ENCODE data around the gene TMEM132D. TPM values are rescaled to one million over a fixed set of nuclear protein-coding genes. Genes with fewer than 3 reads are reported as not detected.

Gene TMEM132D
- total and polyA plus RNA-seq, 4 donors = 0.01 to 0.14 (median 0.08) TPM

DNA sequence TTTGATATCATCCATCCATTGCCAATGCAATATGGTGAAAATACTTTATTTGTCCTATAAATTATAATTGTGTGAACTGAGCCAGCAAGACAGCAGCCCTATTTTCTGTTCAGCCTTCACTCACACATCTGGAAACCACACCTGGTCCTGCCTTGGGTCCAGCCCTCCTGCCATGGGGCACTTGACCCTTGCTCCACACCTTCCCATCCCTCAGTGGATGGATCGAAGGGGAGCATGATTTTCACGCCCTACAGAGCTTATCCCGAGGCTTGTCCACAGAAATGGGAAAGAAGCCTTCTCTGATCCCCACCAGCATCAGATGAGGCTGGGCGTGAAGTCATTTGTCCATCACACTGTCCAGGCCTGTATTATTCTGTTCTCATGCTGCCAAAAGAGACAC, 10.1 kb downstream of the TMEM132D start:
- DNase-seq (ENCODE audit: low spot score) = no peak
- no peak overlapping the region for H3K4me3 ChIP-seq (ENCODE audit: low read depth in 1 of 3, low read length in 3 of 3)
- no peak overlapping the region for H3K9ac ChIP-seq (ENCODE audit: low read depth in 1 of 2, low read length in 2 of 2)
- H3K27ac ChIP-seq (ENCODE audit: low read depth in 1 of 2, low read length in 2 of 2) = no peak overlapping the region
- H3K4me1 ChIP-seq (ENCODE audit: control insufficient read depth in 4 of 4, insufficient read depth in 4 of 4, low read length in 3 of 4) = no peaks in the 10 kb centered on the region
- no peaks in the 10 kb centered on the region for H3K9me3 ChIP-seq (ENCODE audit: control insufficient read depth in 4 of 4, low read length in 3 of 4)
- 78% methylated on average over 4 of the region's 4 CpGs for WGBS
- TF ChIP-seq JUND (IDR thresholded peaks at IDR 0.05) = no peak
- TF ChIP-seq, protein P1, sequence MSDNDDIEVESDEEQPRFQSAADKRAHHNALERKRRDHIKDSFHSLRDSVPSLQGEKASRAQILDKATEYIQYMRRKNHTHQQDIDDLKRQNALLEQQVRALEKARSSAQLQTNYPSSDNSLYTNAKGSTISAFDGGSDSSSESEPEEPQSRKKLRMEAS (IDR thresholded peaks at IDR 0.05) = no peak
- TF ChIP-seq, protein P2, sequence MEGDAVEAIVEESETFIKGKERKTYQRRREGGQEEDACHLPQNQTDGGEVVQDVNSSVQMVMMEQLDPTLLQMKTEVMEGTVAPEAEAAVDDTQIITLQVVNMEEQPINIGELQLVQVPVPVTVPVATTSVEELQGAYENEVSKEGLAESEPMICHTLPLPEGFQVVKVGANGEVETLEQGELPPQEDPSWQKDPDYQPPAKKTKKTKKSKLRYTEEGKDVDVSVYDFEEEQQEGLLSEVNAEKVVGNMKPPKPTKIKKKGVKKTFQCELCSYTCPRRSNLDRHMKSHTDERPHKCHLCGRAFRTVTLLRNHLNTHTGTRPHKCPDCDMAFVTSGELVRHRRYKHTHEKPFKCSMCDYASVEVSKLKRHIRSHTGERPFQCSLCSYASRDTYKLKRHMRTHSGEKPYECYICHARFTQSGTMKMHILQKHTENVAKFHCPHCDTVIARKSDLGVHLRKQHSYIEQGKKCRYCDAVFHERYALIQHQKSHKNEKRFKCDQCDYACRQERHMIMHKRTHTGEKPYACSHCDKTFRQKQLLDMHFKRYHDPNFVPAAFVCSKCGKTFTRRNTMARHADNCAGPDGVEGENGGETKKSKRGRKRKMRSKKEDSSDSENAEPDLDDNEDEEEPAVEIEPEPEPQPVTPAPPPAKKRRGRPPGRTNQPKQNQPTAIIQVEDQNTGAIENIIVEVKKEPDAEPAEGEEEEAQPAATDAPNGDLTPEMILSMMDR (IDR thresholded peaks at IDR 0.05; ENCODE audit: low read depth, low read length, missing input control) = no peak
- no peak for TF ChIP-seq FOXA1 (IDR thresholded peaks at IDR 0.05)
- TF ChIP-seq REST (IDR thresholded peaks at IDR 0.05) = no peak
- no peak for TF ChIP-seq TAF1 (conservative IDR thresholded peaks at IDR 0.05)
- no peak for TF ChIP-seq FOXA2 (IDR thresholded peaks at IDR 0.05)
- TF ChIP-seq SP1 (IDR thresholded peaks at IDR 0.05) = no peak
- no peak for TF ChIP-seq RXRA (IDR thresholded peaks at IDR 0.05)
- TF ChIP-seq HNF4G (IDR thresholded peaks at IDR 0.05) = no peak
- TF ChIP-seq NR2F2 (IDR thresholded peaks at IDR 0.05) = no peak
- no peaks in the 10 kb centered on the region for H3K27me3 ChIP-seq (ENCODE audit: control insufficient read depth in 4 of 4, insufficient read depth in 4 of 4, low read length in 3 of 4)
- no peaks in the 10 kb centered on the region for H3K36me3 ChIP-seq (ENCODE audit: control insufficient read depth in 4 of 4, insufficient read depth in 3 of 4, low read depth in 1 of 4, low read length in 3 of 4)

DNA sequence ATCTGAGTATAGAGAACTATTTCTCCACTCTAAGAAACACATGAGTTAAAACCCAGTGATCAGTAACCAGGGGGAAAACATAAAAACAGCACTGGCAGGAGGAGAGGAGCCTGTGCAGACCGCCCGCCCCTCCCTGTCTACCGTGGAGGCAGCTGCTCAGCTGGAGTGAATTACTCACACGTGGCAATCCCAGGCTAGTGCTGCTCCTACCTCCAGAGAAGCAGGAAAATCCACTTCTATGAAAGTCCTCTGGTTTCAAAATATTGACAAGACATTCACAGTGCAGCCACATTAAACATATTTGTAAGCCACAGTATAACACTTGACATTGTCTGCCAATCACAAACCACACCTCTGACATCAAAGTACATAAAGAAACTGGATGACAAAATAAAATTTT, 16.7 kb downstream of the TMEM132D start:
- H3K36me3 ChIP-seq (ENCODE audit: control insufficient read depth in 4 of 4, insufficient read depth in 3 of 4, low read depth in 1 of 4, low read length in 3 of 4) = no peaks in the 10 kb centered on the region
- no peak overlapping the region for H3K4me3 ChIP-seq (ENCODE audit: low read depth in 1 of 3, low read length in 3 of 3)
- H3K9me3 ChIP-seq (ENCODE audit: control insufficient read depth in 4 of 4, low read length in 3 of 4) = no peaks in the 10 kb centered on the region
- no peak overlapping the region for H3K9ac ChIP-seq (ENCODE audit: low read depth in 1 of 2, low read length in 2 of 2)
- no peak for DNase-seq (ENCODE audit: low spot score)
- no peak for TF ChIP-seq JUND (IDR thresholded peaks at IDR 0.05)
- TF ChIP-seq RAD21 (IDR thresholded peaks at IDR 0.05) = no peak
- TF ChIP-seq HNF4A (conservative IDR thresholded peaks at IDR 0.05) = no peak
- no peak for TF ChIP-seq FOXA1 (IDR thresholded peaks at IDR 0.05)
- TF ChIP-seq NR2F2 (IDR thresholded peaks at IDR 0.05) = no peak
- no peak for TF ChIP-seq HNF4G (IDR thresholded peaks at IDR 0.05)
- TF ChIP-seq, protein P3, sequence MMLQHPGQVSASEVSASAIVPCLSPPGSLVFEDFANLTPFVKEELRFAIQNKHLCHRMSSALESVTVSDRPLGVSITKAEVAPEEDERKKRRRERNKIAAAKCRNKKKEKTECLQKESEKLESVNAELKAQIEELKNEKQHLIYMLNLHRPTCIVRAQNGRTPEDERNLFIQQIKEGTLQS (IDR thresholded peaks at IDR 0.05) = no peak
- TF ChIP-seq GABPA (IDR thresholded peaks at IDR 0.05 in 1 of 2, conservative IDR thresholded peaks at IDR 0.05 in 1 of 2) = no peak
- no peak for TF ChIP-seq FOXA2 (IDR thresholded peaks at IDR 0.05)
- TF ChIP-seq, protein P1 (IDR thresholded peaks at IDR 0.05) = no peak
- 26% methylated on average over 4 of the region's 4 CpGs for WGBS
- no peaks in the 10 kb centered on the region for H3K27me3 ChIP-seq (ENCODE audit: control insufficient read depth in 4 of 4, insufficient read depth in 4 of 4, low read length in 3 of 4)
- no peaks in the 10 kb centered on the region for H3K4me1 ChIP-seq (ENCODE audit: control insufficient read depth in 4 of 4, insufficient read depth in 4 of 4, low read length in 3 of 4)
- H3K27ac ChIP-seq (ENCODE audit: low read depth in 1 of 2, low read length in 2 of 2) = no peak overlapping the region

Measured in liver (tissue), 9 donors.